Stimulated activated CD8-positive, alpha-beta memory T cell treated with anti-CD3 and anti-CD28 coated beads, Interleukin-15, amount 100 ng/mL, for 4 hours (primary cell): ENCODE measurements around the gene PATL2.
"Not testable (repeated sequence)": the region's sequence is repeated elsewhere in the genome, so short reads cannot be mapped to it uniquely, and the experiment has no call there.

Source experiments
- DNase-seq, 2 donors: peaks; one replicate each; pipeline ENCODE4 v3.0.0-alpha.2; 2020; ENCODE audit warnings: low read depth in 2 of 2

Gene PATL2

DNA sequence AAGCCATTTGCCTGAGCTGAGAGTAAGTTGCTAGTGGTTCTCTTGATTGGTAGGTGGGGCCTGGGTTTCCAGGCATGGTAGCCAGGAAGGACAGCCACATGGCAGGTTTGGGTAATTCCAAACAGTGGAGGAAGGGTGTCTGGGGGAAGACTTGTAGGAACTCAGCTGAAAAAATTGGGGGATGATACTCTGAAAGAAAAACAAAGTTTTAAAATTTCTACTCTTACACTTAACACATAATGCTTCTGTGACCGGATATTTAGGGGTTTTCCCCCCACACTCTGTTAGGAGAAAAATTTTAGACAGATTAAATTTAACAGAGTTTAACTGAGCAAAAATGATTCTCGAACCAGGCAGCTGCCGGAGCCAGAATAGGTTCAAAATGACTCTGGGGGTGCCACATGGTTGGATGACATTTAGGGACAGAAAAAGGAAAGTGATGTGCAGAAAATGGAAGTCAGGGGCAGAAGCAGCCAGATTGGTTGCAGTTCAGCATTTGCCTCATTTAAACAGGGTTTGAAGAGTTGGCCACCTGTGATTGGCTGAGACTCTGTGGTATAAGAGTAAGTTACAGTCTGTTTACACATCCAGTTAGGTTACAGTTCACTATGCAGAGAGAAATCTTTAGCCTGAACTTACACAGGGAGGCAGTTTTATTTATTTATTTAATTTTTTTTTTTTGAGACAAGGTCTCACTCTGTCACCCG lies 8.3 kb upstream of the PATL2 start:
- no peak for DNase-seq

DNA sequence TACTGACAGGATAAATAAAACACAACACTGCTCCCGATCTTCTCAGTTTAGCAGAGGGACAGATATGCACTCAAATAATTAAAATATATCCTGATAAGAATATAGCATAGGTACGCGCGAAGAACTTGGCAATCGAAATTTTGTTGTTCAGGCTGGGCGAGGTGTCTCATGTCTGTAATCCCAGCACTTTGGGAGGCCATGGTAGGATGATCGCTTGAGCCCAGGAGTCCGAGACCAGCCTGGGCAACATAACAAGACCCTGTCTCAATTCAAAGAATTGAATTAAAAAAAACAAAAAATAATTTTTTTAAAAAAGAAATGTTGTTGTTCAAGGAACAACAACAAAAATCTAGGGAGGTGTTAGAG lies 7.8 kb upstream of the PATL2 start:
- DNase-seq, result no peak

DNA sequence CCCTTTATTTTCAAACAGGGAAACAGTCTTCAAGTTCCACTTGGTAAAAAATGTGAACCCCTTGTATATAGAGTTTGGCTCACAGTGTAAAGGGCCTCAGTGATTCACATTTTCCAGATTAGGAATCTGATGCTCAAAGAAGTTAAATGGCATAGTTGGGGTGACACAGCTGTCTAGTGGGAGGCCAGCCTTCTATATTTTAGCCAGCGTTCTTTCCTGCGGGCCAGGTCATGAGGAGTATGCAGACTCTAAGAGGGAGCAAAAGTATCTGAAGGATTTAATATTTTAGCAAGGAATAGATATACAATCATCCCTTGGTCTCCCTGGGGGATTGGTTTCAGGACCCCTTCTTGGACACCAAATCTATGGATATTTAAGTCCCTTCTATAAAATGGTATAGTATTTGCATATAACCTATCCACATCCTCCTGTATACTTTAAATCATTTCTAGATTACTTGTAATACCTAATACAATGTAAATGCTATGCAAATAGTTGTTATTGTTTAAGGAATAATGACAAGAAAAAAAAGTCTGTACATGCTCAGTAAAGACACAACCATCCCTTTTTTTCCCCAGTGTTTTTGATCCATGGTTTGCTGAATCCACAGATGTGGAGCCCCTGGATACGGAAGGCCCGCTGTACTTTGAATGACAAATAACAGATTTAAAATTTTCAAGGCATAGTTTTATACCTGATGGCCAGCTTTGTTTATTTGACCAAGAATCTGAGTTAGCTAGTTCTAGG lies 7.2 kb upstream of the PATL2 start:
- DNase-seq, result no peak

DNA sequence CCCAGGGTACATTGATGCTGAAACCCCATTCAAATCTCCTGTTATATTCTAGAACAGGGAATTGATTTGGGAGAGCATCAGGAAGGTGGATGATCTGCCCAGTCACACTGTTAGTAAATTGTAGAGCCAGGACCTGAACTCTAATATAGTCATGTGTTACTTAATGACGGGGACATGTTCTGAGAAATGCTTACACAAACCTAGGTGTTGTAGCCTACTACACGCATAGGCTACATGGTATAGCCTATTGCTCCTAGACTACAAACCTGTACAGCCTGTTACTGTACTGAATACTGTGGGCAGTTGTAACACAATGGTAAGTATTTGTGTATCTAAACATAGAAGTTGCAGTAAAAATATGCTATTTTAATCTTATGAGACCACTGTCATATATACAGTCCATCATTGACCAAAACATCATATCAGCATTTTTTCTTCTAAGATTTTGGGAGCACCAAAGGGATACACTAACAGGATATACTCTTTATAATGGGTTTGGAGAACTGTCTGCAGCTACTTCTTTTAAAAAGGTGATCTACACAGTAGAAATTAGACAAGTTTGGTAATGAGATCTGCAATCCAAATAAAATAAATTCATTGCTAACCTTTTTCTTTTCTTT lies 6.0 kb upstream of the PATL2 start:
- no peak for DNase-seq

DNA sequence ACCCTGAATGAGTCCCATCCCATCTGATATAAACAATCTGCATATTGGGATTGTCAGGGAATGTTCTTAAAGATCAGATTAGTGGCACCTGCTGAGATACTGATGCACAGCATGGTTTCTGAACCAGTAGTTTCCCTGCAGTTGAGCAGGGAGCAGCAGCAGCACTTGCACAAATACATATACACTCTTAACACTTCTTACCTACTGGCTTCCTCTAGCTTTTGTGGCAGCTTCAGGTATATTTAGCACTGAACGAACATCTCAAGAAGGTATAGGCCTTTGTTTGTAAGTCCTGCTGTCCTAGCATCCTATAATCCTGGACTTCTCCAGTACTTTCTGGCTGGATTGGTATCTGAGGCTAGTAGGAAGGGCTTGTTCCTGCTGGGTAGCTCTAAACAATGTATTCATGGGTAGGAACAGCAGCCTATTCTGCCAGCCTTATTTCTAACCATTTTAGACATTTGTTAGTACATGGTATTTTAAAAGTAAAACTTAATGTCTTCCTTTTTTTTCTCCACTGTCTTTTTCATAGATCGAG lies 4.7 kb upstream of the PATL2 start:
- no peak for DNase-seq

DNA sequence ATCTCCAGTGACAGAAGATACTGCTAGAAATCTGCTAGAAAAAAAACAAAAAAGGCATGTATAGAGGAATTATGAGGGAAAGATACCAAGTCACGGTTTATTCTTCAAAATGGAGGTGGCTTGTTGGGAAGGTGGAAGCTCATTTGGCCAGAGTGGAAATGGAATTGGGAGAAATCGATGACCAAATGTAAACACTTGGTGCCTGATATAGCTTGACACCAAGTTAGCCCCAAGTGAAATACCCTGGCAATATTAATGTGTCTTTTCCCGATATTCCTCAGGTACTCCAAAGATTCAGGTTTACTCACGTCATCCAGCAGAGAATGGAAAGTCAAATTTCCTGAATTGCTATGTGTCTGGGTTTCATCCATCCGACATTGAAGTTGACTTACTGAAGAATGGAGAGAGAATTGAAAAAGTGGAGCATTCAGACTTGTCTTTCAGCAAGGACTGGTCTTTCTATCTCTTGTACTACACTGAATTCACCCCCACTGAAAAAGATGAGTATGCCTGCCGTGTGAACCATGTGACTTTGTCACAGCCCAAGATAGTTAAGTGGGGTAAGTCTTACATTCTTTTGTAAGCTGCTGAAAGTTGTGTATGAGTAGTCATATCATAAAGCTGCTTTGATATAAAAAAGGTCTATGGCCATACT lies 4.1 kb upstream of the PATL2 start:
- no peak for DNase-seq

DNA sequence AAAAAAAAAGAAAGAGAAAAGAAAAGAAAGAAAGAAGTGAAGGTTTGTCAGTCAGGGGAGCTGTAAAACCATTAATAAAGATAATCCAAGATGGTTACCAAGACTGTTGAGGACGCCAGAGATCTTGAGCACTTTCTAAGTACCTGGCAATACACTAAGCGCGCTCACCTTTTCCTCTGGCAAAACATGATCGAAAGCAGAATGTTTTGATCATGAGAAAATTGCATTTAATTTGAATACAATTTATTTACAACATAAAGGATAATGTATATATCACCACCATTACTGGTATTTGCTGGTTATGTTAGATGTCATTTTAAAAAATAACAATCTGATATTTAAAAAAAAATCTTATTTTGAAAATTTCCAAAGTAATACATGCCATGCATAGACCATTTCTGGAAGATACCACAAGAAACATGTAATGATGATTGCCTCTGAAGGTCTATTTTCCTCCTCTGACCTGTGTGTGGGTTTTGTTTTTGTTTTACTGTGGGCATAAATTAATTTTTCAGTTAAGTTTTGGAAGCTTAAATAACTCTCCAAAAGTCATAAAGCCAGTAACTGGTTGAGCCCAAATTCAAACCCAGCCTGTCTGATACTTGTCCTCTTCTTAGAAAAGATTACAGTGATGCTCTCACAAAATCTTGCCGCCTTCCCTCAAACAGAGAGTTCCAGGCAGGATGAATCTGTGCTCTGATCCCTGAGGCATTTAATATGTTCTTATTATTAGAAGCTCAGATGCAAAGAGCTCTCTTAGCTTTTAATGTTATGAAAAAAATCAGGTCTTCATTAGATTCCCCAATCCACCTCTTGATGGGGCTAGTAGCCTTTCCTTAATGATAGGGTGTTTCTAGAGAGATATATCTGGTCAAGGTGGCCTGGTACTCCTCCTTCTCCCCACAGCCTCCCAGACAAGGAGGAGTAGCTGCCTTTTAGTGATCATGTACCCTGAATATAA lies 2.2 kb upstream of the PATL2 start:
- DNase-seq, result no peak

DNA sequence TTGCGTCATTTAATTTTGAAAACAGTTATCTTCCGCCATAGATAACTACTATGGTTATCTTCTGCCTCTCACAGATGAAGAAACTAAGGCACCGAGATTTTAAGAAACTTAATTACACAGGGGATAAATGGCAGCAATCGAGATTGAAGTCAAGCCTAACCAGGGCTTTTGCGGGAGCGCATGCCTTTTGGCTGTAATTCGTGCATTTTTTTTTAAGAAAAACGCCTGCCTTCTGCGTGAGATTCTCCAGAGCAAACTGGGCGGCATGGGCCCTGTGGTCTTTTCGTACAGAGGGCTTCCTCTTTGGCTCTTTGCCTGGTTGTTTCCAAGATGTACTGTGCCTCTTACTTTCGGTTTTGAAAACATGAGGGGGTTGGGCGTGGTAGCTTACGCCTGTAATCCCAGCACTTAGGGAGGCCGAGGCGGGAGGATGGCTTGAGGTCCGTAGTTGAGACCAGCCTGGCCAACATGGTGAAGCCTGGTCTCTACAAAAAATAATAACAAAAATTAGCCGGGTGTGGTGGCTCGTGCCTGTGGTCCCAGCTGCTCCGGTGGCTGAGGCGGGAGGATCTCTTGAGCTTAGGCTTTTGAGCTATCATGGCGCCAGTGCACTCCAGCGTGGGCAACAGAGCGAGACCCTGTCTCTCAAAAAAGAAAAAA lies 1.4 kb upstream of the PATL2 start:
- peak in 1 of 2 donors; percentile 54 for DNase-seq

DNA sequence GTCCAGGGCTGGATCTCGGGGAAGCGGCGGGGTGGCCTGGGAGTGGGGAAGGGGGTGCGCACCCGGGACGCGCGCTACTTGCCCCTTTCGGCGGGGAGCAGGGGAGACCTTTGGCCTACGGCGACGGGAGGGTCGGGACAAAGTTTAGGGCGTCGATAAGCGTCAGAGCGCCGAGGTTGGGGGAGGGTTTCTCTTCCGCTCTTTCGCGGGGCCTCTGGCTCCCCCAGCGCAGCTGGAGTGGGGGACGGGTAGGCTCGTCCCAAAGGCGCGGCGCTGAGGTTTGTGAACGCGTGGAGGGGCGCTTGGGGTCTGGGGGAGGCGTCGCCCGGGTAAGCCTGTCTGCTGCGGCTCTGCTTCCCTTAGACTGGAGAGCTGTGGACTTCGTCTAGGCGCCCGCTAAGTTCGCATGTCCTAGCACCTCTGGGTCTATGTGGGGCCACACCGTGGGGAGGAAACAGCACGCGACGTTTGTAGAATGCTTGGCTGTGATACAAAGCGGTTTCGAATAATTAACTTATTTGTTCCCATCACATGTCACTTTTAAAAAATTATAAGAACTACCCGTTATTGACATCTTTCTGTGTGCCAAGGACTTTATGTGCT lies 721 bp upstream of the PATL2 start:
- DNase-seq, result peak; percentile 44 to 45

DNA sequence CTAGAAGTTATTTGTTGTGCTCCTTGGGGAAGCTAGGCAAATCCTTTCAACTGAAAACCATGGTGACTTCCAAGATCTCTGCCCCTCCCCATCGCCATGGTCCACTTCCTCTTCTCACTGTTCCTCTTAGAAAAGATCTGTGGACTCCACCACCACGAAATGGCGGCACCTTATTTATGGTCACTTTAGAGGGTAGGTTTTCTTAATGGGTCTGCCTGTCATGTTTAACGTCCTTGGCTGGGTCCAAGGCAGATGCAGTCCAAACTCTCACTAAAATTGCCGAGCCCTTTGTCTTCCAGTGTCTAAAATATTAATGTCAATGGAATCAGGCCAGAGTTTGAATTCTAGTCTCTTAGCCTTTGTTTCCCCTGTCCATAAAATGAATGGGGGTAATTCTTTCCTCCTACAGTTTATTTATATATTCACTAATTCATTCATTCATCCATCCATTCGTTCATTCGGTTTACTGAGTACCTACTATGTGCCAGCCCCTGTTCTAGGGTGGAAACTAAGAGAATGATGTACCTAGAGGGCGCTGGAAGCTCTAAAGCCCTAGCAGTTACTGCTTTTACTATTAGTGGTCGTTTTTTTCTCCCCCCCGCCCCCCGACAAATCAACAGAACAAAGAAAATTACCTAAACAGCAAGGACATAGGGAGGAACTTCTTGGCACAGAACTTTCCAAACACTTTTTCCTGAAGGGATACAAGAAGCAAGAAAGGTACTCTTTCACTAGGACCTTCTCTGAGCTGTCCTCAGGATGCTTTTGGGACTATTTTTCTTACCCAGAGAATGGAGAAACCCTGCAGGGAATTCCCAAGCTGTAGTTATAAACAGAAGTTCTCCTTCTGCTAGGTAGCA lies 657 bp downstream of the PATL2 start:
- DNase-seq, result no peak

DNA sequence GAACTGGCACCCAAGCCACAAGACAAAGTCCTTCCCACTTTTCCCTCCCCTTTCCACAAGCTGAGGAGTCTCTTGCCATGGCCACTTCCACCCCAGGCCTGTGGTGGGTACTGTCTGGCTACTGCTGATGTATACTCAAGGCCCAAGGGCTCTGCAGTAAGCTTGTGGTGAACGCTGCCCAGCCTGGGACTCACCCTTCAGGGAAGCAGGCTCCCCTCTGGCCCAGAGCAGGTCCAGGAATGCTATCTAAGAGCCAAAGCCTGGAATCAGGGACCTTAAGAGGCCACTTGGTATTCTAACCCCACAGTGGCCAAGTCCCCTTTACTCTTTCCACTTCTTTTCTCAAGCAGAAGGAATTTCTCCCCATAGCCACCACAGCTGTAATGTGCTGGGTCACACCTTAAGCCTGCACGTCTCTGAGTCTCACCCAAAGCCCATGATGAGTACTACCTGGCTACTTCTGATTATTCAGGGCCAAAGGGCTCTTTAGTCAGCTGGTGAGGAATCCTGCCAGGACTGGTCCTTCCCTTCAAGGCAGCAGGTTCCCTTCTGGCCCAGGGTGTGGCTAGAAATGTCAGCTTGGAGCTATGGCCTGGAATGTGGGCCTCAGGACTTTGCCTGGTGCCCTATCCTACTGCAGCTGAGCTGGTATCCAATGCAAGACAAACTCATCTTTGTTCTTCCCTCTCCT lies 4.0 kb downstream of the PATL2 start:
- no peak for DNase-seq

DNA sequence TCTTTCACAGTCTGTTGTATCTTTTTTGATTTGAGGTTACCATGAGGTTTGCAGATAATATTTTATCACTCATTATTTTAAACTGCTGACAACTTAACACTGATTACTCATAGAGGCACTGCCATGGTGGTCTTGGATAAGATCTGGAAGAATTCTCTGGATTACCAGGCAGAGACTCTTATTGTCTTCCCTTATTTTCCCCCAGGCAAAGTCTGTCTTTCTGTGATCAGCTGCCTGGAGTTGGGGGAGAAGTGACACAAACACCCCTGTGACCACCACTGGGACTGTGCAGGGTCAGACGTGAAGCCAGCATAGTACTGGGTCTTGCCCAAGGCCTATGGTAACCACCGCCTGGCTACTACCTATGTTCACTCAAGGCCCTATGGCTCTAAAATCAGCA lies 4.7 kb downstream of the PATL2 start:
- DNase-seq, result no peak

DNA sequence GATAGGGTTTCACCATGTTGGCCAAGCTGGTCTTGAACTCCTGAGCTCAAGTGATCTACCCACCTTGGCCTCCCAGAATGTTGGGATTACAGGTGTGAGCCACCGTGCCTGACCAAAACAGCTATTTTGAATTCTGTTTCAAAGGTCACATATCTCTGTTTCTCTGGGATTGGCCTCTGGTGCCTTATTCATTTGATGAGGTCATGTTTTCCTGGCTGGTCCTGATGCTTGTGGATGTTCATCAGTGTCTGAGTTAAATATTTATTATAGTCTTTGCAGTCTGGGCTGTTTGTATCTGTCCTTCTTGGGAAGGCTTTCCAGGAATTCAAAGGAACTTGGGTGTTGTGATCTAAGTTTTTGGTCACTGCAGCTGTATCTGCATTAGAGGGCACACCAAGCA lies 5.1 kb downstream of the PATL2 start:
- no peak for DNase-seq

DNA sequence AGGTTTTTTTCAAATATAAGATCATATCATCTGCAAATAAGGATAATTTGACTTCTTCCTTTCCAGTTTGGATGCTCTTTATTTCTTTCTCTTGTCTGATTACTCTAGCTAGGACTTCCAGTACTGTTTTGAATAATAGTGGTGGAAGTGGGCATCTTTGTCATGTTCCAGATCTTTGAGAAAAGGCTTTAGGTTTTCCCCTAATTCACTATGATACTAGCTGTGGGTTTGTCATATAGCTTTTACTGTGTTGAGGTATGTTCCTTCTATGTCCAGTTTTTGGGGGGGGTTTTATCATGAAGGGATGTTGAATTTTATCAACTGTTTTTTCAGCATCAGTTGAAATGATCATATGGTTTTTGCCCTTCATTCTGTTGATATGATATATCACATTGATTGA lies 10.4 kb downstream of the PATL2 start:
- DNase-seq, result not testable (repeated sequence)

DNA sequence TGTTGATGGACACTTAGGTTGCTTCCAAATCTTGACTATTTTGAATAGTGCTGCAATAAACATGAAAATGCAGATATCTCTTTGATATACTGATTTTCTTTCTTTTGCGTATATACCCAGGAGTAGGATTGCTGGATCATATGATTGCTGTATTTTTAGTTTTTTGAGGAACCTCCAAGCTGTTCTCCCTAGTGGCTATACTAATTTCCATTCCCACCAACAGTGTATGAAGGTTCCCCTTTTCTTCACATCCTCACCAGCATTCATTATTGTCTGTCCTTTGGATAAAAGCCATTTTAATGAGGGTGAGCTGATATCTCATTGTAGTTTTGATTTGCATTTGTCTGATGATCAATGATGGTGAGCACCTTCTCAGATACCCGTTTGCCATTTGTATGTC lies 12.5 kb downstream of the PATL2 start:
- DNase-seq, result no peak

DNA sequence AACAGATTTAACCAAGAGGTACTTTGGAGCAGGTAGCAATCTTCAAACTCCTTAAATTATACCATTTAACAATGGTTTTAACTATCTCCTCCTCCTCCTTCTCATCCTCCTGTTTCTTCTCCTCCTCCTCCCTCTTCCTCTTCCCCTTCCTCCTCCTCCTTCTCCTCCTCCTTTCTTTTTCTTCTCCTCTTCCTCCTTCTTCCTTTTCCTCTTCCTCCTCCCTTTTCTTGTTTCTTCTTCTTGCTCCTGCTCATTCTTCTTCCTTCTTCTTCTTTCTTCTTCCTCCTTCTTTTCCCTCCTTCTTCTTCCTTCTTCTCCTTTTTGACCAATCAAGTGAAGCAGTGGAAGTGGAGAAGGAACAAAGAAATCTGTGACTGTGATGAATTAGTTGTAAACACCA lies 14.1 kb downstream of the PATL2 start:
- DNase-seq, result no peak

DNA sequence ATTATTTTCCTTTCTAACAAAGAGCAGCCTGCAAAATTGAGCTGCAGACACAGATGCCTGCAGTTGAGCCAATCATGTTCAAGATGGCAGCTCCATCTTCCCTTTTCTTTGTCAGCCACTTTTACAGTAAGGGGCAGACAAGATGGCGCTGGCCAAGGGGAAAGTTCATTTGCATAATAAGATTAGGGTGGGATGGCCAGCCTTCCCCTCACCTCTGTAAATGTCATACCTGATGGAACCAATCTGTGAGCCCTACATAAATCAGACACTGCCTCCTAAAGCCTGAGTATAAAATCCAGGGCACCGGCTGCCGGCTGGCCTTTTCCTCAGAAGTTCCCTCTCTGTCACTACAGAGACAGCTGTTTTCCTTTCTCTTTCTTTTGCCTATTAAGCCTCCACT lies 15.8 kb downstream of the PATL2 start:
- no peak for DNase-seq

DNA sequence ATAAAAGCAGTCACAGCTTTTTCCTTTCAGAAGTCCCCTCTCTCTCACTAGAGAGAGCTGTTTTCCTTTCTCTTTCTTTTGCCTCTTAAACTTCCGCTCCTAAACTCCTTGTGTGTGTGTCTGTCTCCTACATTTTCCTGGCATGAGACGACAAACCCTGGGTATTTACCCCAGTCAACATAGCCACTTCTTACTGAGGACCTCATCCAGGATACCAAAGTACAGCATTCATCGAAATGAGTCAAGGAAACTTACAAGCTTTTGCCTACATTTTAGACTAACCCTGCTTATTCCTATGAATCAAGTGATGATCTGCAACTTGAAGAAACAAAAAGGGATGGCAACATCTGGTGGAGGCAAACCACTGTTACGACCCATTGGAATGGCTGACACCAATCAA lies 16.7 kb downstream of the PATL2 start:
- DNase-seq, result no peak

DNA sequence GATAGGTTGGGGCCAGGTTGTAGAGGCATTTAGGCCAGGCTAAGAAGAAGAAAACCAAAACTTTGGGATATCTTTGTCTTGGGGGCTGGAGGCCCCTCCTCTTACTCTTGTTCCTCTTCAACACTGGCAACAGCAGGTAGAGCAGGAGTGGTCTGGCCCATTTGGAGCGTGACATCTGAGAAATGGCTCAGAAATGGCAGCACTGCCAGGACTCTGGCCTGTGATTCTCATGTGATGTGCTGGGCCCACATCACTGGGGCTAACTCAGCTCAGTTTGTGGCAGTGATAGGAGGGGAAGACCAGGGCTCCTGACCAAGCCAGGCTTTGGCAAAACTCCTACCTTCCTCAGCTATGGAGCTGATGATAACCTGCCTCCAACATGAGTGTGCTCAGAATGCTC lies 18.5 kb downstream of the PATL2 start:
- no peak for DNase-seq
